ENCODE measurements around the gene TMPRSS13. TPM values are rescaled to one million over a fixed set of nuclear protein-coding genes. Genes with fewer than 3 reads are reported as not detected.

TMPRSS13 gene
- total RNA-seq, 1 donor from 2014 or later = 0.15 TPM

Other genes with a start within 250 kb of the TMPRSS13 start
- 1.2 TPM for gene DSCAML1, start 132.2 kb downstream of the TMPRSS13 start, total RNA-seq
- gene FXYD2, start 104.7 kb downstream of the TMPRSS13 start, total RNA-seq = 1.4 TPM
- gene FXYD6, start 52.7 kb downstream of the TMPRSS13 start, total RNA-seq = 35.4 TPM
- 6.0 TPM for gene IL10RA, start 57.0 kb upstream of the TMPRSS13 start, total RNA-seq
- gene TMPRSS4, start 147.7 kb upstream of the TMPRSS13 start, total RNA-seq = not detected
- gene SMIM35, start 157.6 kb upstream of the TMPRSS13 start, total RNA-seq = not detected
- 11.0 TPM for gene SCN4B, start 223.4 kb upstream of the TMPRSS13 start, total RNA-seq
- gene SCN2B, start 247.2 kb upstream of the TMPRSS13 start, total RNA-seq = 19.6 TPM